Transverse colon (tissue), 4 donors: Measurements from ENCODE around the gene CAPRIN2. TPM values are rescaled to one million over a fixed set of nuclear protein-coding genes. Genes with fewer than 3 reads are reported as not detected.

ENCODE experiments used
- DNase-seq: peaks from one replicate; pipeline ENCODE4 v3.0.0-alpha.2; 2019
- H3K27ac ChIP-seq, 4 donors: fragments of 200-600 bp; sonication (generic); 2 replicates each; pipeline ENCODE4 v1.5.1; 2016 to 2018; ENCODE audit warnings: inconsistent platforms in 4 of 4
- H3K27me3 ChIP-seq: fragments of 200-600 bp; sonication (generic); 2 replicates; pipeline ENCODE4 v1.5.1; 2017; ENCODE audit warnings: inconsistent platforms
- H3K36me3 ChIP-seq, 4 donors: fragments of 200-600 bp; sonication (generic); 2 replicates each; pipeline ENCODE4 v1.5.1; 2017 to 2019; ENCODE audit warnings: inconsistent platforms in 4 of 4
- H3K4me1 ChIP-seq, 4 donors: fragments of 200-600 bp; sonication (generic); 2 replicates each; pipeline ENCODE4 v1.5.1; 2017 to 2020; ENCODE audit warnings: inconsistent platforms in 4 of 4
- H3K4me3 ChIP-seq, 4 donors: fragments of 200-600 bp; sonication (generic); 1 replicate in 1 of 4; 2 replicates in 3 of 4; pipeline versions ENCODE4 v1.5.1 to v1.6.1; 2017 to 2019; ENCODE audit warnings: inconsistent platforms in 4 of 4
- H3K9me3 ChIP-seq, 2 donors: fragments of 200-600 bp; sonication (generic); 2 replicates each; pipeline ENCODE4 v1.5.1; 2017 to 2019; ENCODE audit warnings: inconsistent platforms in 2 of 2
- CTCF ChIP-seq, 5 experiments: fragments of 200-600 bp in 3 of 5; fragments of 450-650 bp in 2 of 5; sonication (generic) in 3 of 5; IDR thresholded peaks; 1 replicate in 2 of 5; 2 replicates in 3 of 5; pipeline ENCODE4 v1.5.1; 2016 to 2017; ENCODE audit warnings: antibody characterized with exemption in 5 of 5, inconsistent platforms in 3 of 5, mild to moderate bottlenecking in 2 of 5, moderate library complexity in 1 of 5
- EP300 ChIP-seq: sonication (generic); formaldehyde crosslinking; IDR thresholded peaks from one replicate; pipeline ENCODE4 v1.6.1; 2017; ENCODE audit warnings: antibody characterized with exemption, low read depth
- POLR2A ChIP-seq: fragments of 450-650 bp; IDR thresholded peaks from one replicate; pipeline ENCODE4 v1.6.1; 2016; ENCODE audit warnings: antibody characterized with exemption, mild to moderate bottlenecking, moderate library complexity
- POLR2AphosphoS5 ChIP-seq, 3 donors: sonication (generic); formaldehyde crosslinking; IDR thresholded peaks; one replicate each; pipeline ENCODE4 v1.6.1; 2016; ENCODE audit warnings: antibody characterized with exemption in 3 of 3
- WGBS, 2 donors: methylation state at CpG; one replicate each; pipeline ENCODE4 v1.1.5; 2018; ENCODE audit warnings: low coverage in 1 of 2; 5-methylcytosine and 5-hydroxymethylcytosine counted together
- in situ Hi-C, 4 donors: fragments of 200-750 bp; cut with MboI; loops; one replicate each; pipeline versions ENCODE4 v1.15.0 to v1.15.1; 2017; ENCODE audit warnings: low sequenced_read_pairs in 3 of 4, low pct_ligation_motif_present in 1 of 4, low pct_unique_long_range_greater_than_20kb in 1 of 4
- intact Hi-C: fragments of 100-400 bp; cut with DNase I; formaldehyde crosslinking; loops from one replicate; pipeline ENCODE4 v1.15.1; 2023; ENCODE audit warnings: low total_unique reads
- total RNA-seq, 4 donors: library from RNA; depleted of rRNA; stranded (reverse); fragments of >200 nt; gene quantifications; one replicate each; pipeline ENCODE4 v1.1.0, GENCODE V29; 2016

The CAPRIN2 gene
- total RNA-seq, 4 donors from 2014 or later: 24.7 to 322 (median 42.5) TPM

GRCh38 chr12:30795410-30796312 is 40.9 kb upstream of the CAPRIN2 start:
- Histone ChIP-seq H3K27me3 (peaks cover 44% of the 10 kb centered on the region), H3K4me3 (peak overlapping the region; percentile 2 to 49 (median 37)), H3K27ac (no peak overlapping the region), H3K9me3 (no peaks in the 10 kb centered on the region), H3K36me3 (no peaks in the 10 kb centered on the region), H3K4me1 (peaks cover 0 to 16% (median 12%) of the 10 kb centered on the region in 4 donors)
- intact Hi-C loops: no loop called here
- 11 to 33% methylated on average over 3 to 32 of the region's 65 CpGs for whole genome bisulfite sequencing, 2 donors
- TF ChIP-seq EP300 (no peak), POLR2A (no peak), POLR2AphosphoS5 (IDR thresholded peaks at IDR 0.05) (no peak), CTCF (IDR thresholded peaks at IDR 0.05) (no peak)
- peak; percentile 31 for DNase-seq
- in situ Hi-C loops: no loop called here

GRCh38 chr12:30794591-30795409 is 40.0 kb upstream of the CAPRIN2 start:
- TF ChIP-seq POLR2AphosphoS5 (IDR thresholded peaks at IDR 0.05) (no peak), CTCF (IDR thresholded peaks at IDR 0.05) (no peak), EP300 (no peak), POLR2A (no peak)
- peaks cover 0 to 16% (median 12%) of the 10 kb centered on the region in 4 donors for H3K4me1 ChIP-seq
- no peaks in the 10 kb centered on the region for H3K9me3 ChIP-seq
- DNase-seq: no peak
- H3K27me3 ChIP-seq: peaks cover 44% of the 10 kb centered on the region
- H3K4me3 ChIP-seq: no peak overlapping the region
- H3K27ac ChIP-seq: no peak overlapping the region
- 78 to 83% methylated on average over 8 to 13 of the region's 13 CpGs for WGBS, 2 donors
- no peaks in the 10 kb centered on the region for H3K36me3 ChIP-seq
- in situ Hi-C loops (no loop called here), intact Hi-C loops (no loop called here)

- 81 to 87% methylated on average over 2 to 3 of the region's 3 CpGs for WGBS, 2 donors
- in situ Hi-C loops (no loop called here), intact Hi-C loops (no loop called here)
These were observed 39.3 kb upstream of the CAPRIN2 start for GRCh38 chr12:30794020-30794419.

More at GRCh38 chr12:30794020-30794419, 39.3 kb upstream of the CAPRIN2 start:
- Histone ChIP-seq H3K4me1 (peaks cover 0 to 16% (median 12%) of the 10 kb centered on the region in 4 donors), H3K36me3 (no peaks in the 10 kb centered on the region), H3K27ac (no peak overlapping the region), H3K27me3 (peaks cover 44% of the 10 kb centered on the region), H3K4me3 (no peak overlapping the region), H3K9me3 (no peaks in the 10 kb centered on the region)
- DNase-seq: no peak
- TF ChIP-seq CTCF (IDR thresholded peaks at IDR 0.05) (no peak), POLR2AphosphoS5 (IDR thresholded peaks at IDR 0.05) (no peak), POLR2A (no peak), EP300 (no peak)
